GM12873 (cell line): ENCODE data around the gene SRPK2.

Experiments used
- CTCF ChIP-seq: IDR thresholded peaks from 2 replicates; pipeline ENCODE4 v1.5.1; 2012; ENCODE audit warnings: low read depth, mild to moderate bottlenecking, moderate library complexity, low read length, control low read depth; ENCODE audit not compliant: insufficient read depth; ENCODE audit errors: missing control alignments

SRPK2 gene

GRCh38 chr7:105246679-105247078 is 142.0 kb downstream of the SRPK2 start:
- TF ChIP-seq CTCF: no peak

- no peak for TF ChIP-seq CTCF
These were observed 142.5 kb downstream of the SRPK2 start for GRCh38 chr7:105246256-105246655.

GRCh38 chr7:105245398-105246114 is 143.2 kb downstream of the SRPK2 start:
- TF ChIP-seq CTCF: no peak

- no peak for TF ChIP-seq CTCF
These were observed 144.1 kb downstream of the SRPK2 start for GRCh38 chr7:105244594-105244993.

- TF ChIP-seq CTCF: no peak
These were observed 147.5 kb downstream of the SRPK2 start for GRCh38 chr7:105241198-105241597.

- no peak for TF ChIP-seq CTCF
These were observed 150.4 kb downstream of the SRPK2 start for GRCh38 chr7:105238198-105238765.

GRCh38 chr7:105234886-105235285 is 153.8 kb downstream of the SRPK2 start:
- no peak for TF ChIP-seq CTCF
